Measurements from ENCODE around the gene CNGB1.
"Not testable (repeated sequence)": the region's sequence is repeated elsewhere in the genome, so short reads cannot be mapped to it uniquely, and the experiment has no call there.

Gene CNGB1

DNA sequence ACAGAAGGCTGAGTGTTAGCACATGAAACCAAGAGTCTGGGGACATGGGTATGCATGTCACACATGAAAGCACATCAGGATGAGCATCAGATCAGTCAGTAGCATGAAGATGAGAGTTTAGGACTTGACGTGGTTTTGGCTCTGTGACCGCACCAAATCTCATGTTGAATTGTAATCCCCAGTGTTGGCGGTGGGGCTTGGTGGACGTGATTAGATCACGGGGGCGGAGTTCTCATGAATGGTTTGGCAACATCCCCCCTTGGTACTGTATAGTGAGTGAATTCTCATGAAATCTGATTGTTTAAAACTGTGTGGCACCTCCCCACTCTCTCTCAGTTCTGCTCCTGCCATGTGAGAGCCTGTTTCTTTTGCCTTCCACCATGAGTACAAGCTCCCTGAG, 46.4 kb downstream of the CNGB1 start:
- no peak for DNase-seq

GRCh38 chr16:57923841-57924240, 47.1 kb downstream of the CNGB1 start:
- DNase-seq = no peak

DNA sequence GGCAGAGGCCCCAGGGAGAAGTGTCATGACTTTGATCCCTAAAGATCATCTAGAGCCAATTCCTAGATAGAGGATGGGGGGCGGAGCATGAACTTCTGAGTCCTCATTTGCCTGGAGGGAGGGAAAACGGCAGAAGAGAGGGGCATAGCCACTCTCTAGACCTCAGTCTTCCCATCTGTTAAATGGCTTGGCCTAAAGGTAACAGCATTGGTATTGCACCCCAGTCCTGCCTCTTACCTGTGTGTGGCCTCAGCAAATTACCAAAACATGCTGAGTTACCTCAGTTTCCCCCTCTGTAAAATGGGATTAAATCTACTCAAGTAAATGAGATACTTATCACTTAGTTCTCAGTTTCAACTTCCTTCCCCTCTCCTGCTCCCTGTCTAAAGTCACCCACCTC, 47.5 kb downstream of the CNGB1 start:
- no peak for DNase-seq

GRCh38 chr16:57920880-57921229, 50.1 kb downstream of the CNGB1 start:
- DNase-seq = no peak

DNA sequence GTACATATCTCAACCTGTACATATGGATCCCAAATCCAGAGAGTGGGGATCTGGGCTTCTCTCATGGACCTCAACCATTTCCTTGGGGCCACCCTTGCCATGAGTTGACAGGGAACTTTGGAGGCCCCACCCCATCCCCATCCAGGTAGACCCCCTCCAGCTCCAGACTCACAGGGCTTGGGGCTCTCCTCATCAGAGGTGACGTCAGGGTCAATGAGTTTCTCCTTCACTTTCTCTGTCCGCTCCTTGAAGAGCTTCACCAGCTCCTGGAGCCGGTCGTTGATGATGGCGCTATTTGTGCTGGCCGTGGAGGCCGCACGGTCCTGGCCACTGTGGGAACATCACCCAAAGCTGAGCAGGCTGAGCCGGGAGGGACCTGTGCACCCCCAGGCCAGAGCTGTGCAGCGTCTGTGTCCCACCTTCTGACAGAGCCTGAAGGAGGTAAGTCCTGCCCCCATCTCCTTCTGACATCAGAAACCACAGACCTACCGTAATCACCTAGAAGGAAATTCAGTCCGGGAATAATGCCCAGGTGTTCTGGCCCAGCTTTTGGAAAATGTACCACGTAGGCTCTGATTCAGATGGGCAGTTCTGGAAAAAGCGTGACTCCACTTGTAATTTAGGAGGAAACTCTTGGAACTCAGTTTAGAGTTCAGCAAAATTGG, 50.6 kb downstream of the CNGB1 start:
- DNase-seq = no peak

- DNase-seq = no peak
Observed at GRCh38 chr16:57918994-57919393, 51.9 kb downstream of the CNGB1 start.

GRCh38 chr16:57918444-57918843, 52.5 kb downstream of the CNGB1 start:
- DNase-seq = no peak

- DNase-seq = not testable (repeated sequence)
Observed at GRCh38 chr16:57917929-57918328, 53.0 kb downstream of the CNGB1 start.

DNA sequence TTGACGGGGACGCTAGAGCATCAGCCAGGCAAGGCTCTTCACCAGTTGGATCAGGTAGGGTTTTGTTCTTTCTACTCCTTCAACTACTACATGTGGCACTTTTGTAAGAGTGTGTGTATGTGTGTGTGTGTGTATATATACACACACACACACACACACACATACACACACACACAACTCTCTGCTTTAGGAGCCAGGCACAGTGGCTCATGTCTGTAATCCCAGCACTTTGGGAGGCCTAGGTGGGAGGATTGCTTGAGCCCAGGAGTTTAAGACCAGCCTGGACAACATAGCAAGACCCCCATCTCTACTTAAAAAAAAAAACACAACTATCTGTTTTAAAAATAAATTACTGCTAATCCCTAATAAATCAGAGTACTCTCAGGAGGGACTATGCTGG, 53.4 kb downstream of the CNGB1 start:
- DNase-seq = not testable (repeated sequence)

DNA sequence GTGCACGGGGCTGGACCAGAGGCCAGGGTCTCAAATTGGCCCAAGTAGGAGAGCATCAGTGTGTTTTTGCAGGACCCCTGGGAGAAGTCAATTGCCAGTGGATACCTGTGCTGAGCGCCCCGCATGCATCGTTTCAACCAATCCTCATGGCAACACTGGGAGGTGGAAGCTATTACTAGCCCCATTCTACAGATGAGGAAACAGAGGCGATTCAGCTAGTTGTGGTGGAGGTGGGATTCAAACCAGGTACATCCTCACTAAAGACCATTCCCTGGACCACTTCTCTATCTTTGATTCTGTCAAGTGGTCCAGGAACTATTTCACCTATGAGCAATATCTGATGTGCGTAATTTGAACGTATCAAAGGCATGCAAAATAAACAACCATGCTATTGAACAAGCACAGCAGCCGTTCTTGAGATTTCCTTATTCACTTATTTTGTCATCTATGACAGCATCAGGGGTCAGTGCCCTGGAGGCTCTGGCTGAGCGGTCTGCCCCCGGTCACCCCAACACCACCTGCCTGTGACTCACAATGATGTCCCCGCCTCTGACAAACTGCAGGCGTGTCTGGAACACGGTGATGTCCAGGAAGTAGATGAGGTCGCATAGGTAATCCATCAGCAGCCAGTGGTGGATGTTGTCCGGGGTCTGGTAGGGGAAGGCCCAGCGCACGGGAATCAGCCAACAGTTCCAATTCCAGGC, 54.0 kb downstream of the CNGB1 start:
- DNase-seq = no peak

- no peak for DNase-seq
Observed at GRCh38 chr16:57915811-57916488, 55.0 kb downstream of the CNGB1 start.

DNA sequence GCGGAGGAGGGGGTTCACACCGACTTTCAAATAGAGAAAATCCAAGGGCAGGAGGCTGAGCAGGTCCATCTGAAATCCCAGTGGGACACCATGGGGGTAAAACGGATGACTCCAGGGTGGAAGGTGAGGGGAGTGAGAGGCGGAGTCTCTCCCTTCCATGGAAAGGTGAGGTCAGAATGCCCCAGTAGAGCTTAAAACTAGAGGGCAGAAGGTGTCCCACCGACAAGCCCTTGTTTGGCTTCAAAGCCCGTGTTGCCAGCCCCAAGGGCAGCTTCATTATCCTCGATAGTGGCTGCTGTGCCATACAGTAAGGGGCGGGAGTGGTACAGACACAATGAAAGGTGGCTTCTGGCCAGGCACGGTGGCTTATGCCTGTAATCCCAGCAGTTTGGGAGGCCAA, 55.7 kb downstream of the CNGB1 start:
- DNase-seq = no peak

GRCh38 chr16:57914244-57915173, 56.4 kb downstream of the CNGB1 start:
- no peak for DNase-seq

GRCh38 chr16:57912529-57913260, 58.2 kb downstream of the CNGB1 start:
- no peak for DNase-seq

GRCh38 chr16:57911743-57912142, 59.2 kb downstream of the CNGB1 start:
- DNase-seq = no peak

DNA sequence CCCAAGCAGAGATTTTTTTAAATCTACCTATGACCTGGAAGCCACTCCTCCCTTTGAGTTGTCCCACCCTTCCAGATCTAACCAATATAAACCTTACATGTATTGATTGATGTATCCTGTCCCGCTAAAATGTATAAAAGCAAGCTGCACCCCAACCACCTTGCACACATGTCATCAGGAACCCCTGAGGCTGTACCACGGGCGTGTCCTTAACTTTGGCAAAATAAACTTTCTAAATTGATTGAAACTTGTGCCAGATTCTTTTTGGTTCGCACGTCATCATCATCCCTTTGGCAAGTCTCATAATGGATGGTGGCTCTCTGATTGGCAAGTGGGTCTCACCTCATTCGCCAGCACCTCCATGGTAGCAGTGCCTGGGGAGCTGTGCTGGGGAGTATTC, 60.2 kb downstream of the CNGB1 start:
- no peak for DNase-seq

DNA sequence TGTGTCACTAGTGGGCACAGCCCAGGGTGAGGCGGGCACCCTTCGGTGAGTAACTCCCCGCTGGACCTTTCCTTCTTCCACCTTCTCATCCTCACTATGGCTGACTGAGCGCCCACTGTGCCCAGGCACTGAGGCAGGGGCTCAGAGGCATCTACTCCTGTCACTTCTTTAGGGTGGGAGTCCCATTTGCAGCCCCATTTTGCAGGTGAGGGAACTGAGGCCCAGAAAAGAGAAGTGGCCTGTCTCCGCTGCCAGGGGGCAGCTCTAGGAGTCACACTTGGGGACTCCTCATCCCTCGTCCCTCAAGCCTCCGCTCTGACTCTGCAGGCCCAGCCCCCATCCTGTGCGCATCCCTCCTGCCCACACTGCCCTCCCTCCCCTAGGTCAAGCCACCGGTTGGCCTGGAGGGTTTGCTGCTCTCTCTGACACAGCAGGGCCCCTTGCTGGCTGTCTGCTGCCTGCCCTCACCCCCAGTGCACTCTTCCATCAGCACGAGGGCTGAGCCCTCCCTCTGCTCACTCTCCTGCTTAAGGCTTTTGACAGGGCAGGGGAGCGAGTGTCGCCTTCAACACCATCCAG, 62.4 kb downstream of the CNGB1 start:
- no peak for DNase-seq

- no peak for DNase-seq
Observed at GRCh38 chr16:57906382-57907316, 64.3 kb downstream of the CNGB1 start.

DNA sequence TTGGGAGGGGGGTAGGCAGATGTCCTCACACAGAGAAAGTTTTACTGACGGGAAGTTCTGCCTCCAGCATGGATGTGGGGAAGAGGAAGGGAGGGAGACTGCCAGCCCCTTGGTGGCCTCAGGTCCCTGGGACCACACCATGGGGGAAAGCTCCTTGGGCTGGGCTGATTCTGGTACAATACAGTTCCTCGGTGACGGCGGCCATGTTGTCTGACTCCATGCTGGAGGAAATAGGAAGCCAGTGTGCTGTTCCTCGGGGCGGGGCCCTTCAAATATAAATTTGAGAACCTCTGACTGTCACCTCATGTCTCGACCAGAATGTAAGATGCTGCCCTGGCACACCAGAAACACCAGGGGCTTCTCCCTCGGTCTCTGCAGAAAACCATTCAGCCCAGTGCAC, 66.8 kb downstream of the CNGB1 start:
- DNase-seq = no peak

- no peak for DNase-seq
Observed at GRCh38 chr16:57903656-57904055, 67.3 kb downstream of the CNGB1 start.

GRCh38 chr16:57901480-57902069, 69.4 kb downstream of the CNGB1 start:
- DNase-seq = no peak

Measured in GDM1 (cell line).